HL-60/S4 (cell line): Measurements from ENCODE around the gene NEURL1.

Experiments
- in situ Hi-C: fragments of 300-500 bp; cut with MboI; formaldehyde crosslinking; loops from 2 replicates; pipeline ENCODE4 v1.14.3; 2022; ENCODE audit warnings: low sequenced_read_pairs

Gene NEURL1

DNA sequence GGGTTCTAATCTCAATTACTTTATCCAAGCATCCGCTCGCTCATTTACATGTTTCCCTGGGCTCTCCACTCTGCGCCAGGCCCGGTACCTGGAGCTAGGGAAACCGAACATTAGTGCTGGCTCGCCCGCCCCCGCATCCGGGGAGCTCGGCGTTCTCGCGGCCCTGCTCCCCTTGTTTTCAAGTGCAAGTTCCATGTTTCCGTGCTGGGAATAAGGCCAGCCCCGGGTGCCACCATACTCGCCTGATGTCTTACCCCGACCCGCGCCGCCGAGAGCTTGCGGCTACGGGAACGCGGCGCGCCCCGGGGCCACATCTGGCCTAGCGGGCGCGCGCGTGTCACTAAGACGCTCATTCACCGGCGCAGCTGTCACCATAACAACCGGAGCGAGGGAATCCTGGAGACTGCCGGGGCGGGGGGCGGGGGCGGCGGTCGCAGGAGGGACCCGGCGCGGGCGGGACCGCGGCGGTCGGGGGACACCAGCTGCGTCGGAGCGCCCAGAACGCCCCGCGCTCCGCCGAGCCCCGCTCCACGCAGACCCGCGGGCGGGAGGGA, at the start of gene NEURL1:
NEURL1 (plus strand) TSS at position 344 of the 554 bp plus-strand sequence. CDS start 683 bp downstream, outside the sequence.
- in situ Hi-C loops: loop anchor here (25.0 kb wide), 1 partner anchor 581 kb away; the partner anchor contains the start of gene CNNM2

- in situ Hi-C loops: no loop called here
Measured at GRCh38 chr10:103444478-103444877, 49.0 kb upstream of the NEURL1 start.

DNA sequence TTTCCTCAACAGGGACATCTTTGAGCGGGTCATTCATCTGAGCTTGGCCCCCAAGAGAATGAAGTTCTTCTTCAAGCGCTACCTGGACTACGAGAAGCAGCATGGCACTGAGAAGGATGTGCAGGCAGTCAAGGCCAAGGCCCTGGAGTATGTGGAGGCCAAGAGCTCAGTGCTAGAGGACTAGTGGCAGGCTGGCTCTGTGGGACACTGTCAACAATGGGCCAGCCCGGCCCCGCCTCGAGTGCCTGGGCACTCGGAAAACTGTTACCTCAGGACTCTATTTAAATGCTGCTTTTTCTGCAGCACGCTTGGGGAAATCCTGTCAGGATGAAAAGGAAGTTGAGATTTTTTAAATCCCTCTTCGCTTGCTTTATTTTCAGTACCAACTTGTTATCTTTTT, 48.1 kb upstream of the NEURL1 start:
- in situ Hi-C loops: no loop called here

DNA sequence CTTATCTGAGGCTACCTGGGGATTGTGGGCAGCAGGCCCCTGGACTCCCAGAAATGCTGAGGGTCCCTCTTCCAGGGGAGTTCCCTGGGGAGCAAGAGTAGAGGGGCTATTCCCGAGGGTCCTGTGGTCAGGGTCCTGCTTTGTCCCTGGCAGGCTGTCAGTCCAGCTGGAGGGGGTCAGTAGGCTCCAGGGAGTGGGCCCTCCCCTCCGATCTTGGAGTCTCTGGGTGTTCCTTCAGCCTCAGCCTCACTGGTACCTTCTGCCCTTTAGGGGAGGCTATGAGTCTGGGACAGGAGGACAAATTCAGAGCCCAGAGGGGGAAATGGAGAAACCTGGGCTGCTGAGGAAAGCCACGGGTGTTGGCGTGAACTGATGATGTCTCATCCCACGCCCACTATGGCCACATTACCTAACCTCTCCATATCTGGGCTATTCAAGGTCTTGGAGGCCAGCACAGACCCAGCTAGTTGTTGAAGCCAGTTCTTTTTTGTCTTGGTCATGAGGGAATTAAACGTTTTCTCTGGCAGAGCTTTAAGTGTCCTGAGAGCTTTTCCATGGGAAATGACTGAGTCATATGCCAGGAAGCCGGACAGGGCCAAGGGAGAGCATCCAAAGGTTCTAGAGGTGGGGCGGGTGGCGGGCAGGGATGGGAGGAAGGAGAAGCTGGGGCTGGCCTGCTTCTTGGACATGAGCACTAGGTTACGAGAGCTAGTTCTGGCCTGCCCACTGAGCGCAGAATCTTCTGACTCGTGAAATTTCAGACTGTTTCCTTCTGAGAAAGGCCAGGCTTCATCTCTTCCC, 47.5 kb upstream of the NEURL1 start:
- in situ Hi-C loops: no loop called here

GRCh38 chr10:103447187-103447586, 46.3 kb upstream of the NEURL1 start:
- in situ Hi-C loops: no loop called here

DNA sequence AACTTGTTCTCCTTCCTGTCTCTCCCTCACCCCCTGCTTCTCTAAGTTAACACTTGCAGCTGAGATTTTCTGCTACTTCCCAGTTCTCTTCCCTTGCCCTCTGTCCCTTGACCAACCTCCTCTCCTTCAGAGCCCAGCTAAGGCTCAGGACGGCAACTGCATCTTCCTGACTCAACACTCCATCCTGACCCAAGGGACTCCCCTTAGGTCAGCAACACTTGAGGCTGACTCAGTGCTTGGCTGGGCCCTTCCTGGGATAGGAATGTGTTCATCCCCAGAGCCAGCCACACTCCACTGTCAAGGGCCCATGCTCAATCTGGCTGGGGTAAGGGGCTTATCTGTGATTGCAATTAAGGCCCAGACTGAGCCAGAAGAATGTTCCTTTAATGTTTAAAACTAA, 44.8 kb upstream of the NEURL1 start:
- in situ Hi-C loops: no loop called here

DNA sequence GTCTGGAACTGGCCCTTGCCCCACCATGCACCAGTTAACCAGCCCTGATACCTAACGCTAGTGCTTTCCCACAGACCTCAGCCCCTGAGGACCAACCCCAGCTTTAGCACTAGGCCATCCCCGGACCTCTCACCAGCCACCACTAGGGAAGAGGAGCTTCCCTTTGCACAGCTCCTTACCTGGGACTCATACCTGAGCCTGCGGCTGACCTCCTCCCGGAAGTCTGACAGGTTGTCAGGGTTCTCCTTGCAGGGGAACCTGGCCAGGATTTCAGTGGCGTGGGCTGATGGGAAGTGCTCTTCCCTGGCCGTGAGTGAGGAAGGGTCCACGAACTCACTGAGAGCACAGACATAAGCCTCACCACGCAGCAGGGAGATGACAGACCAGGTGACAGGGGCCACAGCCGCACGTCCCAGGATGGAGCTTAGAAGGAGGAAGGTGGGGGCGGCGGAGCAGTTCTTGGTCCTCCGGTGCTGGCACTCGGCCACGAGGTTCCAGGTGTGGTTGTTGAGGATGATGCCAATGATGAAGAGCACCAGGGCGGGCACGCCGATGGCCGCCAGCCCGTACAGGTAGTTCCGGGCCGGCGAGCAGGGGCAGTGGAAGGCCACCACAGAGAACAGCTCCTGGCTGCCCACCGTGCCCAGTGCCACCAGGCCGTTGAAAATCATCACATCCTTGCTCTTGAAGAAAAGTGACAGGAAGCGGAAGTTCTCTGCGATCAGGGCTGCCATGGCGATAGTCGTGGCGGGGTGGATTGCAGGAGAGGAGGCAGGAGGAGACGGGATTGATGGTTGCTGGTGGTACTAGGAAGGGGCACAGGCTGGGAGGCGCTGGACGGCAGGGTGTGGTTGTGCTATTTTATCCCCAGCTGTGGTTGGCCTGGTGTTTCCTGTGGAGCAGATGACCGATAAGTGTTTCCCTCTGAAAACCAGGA, 44.0 kb upstream of the NEURL1 start:
- in situ Hi-C loops: no loop called here

DNA sequence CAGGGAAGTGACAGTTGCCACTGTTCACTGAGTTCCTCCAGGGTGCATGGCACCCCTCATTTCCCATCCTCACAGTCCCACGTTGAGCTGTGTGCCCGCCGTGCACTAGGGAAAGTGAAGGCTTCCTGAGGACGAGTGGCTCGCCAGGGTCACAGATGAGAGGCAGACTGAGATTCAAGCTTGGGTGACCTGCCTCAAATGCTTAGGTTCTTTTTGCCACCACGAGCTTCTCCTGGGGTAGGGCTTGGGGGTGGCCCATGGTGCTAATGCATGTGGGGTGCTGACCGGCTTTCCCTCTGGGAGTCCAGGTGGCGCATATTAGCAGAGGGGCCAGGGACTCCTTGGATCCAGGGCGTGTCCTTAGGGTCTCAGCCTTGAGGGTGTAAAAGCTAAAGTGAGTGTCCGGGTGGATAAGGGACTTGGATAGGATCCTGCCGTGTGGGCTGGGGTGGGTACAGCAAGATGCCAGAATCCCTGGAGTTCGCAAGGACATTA, 43.3 kb upstream of the NEURL1 start:
- in situ Hi-C loops: no loop called here

- in situ Hi-C loops: no loop called here
Measured at GRCh38 chr10:103451091-103451813, 42.3 kb upstream of the NEURL1 start.

DNA sequence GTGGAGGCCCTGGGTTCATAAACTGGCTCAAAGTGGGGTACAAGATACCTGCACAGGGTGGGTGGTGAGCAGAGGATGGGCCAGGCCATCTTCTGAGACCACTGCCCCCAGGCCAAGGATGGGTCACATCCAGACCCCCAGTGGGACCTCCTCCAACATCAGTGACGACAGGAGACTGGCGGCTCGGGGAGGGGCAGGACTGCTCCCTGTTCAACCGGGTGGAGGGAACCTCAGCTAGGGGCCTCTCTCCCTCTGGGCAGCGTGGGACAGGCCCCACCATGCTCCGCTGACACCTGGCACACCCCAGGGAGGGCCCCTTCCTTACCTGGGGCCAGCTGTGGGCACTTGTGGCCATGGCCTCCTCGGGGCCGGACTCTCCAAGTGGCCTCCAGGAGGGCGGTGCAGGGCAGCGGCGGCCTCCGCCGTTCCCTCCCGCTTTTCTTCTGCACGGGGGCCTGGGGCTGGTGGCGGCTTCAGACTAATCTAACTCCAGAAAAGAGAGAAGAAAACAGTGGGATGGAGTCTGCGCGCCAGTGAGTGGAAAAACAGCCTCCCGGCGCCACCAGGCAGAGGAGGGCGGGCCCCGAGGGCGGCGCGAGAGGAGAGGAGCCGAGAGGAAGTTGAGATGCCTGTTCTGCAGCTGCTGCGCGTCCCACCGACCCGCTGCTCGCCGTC, 41.5 kb upstream of the NEURL1 start, which contains the start of gene CALHM2:
CALHM2 (minus strand) TSS at position 540 of the 675 bp plus-strand sequence. CDS start 2,429 bp downstream, outside the sequence.
- in situ Hi-C loops: no loop called here

GRCh38 chr10:103452506-103453230, 40.8 kb upstream of the NEURL1 start:
- in situ Hi-C loops: no loop called here

- in situ Hi-C loops: no loop called here
Measured at GRCh38 chr10:103454026-103454425, 39.5 kb upstream of the NEURL1 start.

- in situ Hi-C loops: no loop called here
Measured at GRCh38 chr10:103455235-103455634, 38.3 kb upstream of the NEURL1 start.

- in situ Hi-C loops: no loop called here
Measured at GRCh38 chr10:103456074-103456660, 37.3 kb upstream of the NEURL1 start.

GRCh38 chr10:103457176-103457712, 36.3 kb upstream of the NEURL1 start:
- in situ Hi-C loops: no loop called here

DNA sequence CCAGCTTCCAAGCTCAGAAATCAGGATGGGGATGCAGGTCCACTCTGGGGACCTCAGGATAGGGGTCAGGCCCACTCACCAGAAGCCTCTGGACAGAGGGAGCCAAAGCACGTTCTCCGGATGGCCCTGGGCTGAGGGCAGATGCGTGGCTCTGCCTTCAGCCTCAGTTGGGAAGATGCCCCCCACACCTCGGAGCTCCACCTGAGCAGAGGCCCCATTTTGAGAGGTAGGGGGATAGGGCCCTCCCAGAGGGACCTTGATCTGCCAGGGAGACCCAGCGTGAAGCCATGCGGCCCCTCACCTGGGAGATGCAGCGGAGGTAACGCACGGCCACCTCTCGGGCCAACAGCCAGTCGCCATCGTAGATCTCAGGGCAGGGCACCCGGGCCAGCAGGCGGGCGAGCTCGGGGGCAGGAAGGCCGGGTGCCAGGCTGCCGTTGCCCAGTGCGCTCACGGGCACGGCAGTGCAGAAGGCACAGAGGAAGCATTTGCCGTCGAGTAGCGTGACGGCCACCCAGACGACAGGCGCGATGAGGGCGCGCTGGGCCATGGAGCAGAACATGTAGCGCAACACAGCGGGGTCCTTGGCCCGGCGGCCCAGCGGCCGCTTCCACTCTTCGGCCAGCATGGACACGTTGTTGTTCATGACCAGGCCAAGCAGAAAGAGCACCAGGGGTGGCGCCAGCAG, 35.5 kb upstream of the NEURL1 start:
- in situ Hi-C loops: no loop called here

DNA sequence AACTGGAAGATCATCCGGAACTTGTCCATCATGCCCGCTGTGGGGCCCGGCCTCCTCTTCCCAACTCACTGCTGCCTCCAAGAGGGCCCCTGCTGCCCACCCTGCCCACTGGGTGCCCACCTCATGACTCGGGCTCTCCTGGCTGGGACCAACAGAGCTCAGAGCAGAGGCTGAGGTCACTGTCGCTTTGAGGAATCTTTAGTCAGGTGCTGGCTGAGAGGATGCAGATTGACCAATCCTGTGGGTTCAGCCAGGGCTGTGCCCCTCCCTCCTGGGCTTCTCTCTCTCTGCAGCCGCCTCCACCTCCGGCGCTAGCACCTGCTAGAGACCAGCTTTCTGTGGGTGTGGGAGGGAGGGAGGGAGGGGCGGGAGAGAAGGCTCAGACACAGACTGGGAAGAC, 34.8 kb upstream of the NEURL1 start, which contains the start of gene CALHM1:
CALHM1 (minus strand) TSS at position 181 of the 400 bp plus-strand sequence; CDS start at position 32, 149 bp downstream.
- in situ Hi-C loops: no loop called here

DNA sequence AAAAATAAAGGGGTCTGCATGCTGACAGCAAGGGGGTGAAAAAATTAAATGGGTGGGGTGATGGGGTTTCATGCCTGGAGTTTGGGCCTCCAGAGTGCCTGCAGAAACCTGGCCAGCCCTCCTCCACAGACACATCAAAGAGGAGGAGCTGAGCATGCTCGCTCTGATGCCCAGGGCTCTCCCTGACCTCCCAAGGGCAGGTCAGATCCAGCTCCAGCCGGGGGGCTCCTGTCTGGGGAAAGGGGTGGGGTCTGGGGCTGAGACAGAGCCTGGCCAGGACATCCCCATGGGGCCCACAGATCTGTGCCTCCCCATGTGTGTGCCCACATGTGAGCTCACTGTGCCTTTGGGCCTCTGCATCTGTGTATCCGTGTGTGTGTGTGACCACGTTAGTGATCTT, 33.9 kb upstream of the NEURL1 start:
- in situ Hi-C loops: no loop called here
